ENCODE results near the gene AGBL5.
A peak's percentile ranks its signal among the peaks of the same experiment; 100 is the strongest.

AGBL5 gene, protein sequence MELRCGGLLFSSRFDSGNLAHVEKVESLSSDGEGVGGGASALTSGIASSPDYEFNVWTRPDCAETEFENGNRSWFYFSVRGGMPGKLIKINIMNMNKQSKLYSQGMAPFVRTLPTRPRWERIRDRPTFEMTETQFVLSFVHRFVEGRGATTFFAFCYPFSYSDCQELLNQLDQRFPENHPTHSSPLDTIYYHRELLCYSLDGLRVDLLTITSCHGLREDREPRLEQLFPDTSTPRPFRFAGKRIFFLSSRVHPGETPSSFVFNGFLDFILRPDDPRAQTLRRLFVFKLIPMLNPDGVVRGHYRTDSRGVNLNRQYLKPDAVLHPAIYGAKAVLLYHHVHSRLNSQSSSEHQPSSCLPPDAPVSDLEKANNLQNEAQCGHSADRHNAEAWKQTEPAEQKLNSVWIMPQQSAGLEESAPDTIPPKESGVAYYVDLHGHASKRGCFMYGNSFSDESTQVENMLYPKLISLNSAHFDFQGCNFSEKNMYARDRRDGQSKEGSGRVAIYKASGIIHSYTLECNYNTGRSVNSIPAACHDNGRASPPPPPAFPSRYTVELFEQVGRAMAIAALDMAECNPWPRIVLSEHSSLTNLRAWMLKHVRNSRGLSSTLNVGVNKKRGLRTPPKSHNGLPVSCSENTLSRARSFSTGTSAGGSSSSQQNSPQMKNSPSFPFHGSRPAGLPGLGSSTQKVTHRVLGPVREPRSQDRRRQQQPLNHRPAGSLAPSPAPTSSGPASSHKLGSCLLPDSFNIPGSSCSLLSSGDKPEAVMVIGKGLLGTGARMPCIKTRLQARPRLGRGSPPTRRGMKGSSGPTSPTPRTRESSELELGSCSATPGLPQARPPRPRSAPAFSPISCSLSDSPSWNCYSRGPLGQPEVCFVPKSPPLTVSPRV

DNA sequence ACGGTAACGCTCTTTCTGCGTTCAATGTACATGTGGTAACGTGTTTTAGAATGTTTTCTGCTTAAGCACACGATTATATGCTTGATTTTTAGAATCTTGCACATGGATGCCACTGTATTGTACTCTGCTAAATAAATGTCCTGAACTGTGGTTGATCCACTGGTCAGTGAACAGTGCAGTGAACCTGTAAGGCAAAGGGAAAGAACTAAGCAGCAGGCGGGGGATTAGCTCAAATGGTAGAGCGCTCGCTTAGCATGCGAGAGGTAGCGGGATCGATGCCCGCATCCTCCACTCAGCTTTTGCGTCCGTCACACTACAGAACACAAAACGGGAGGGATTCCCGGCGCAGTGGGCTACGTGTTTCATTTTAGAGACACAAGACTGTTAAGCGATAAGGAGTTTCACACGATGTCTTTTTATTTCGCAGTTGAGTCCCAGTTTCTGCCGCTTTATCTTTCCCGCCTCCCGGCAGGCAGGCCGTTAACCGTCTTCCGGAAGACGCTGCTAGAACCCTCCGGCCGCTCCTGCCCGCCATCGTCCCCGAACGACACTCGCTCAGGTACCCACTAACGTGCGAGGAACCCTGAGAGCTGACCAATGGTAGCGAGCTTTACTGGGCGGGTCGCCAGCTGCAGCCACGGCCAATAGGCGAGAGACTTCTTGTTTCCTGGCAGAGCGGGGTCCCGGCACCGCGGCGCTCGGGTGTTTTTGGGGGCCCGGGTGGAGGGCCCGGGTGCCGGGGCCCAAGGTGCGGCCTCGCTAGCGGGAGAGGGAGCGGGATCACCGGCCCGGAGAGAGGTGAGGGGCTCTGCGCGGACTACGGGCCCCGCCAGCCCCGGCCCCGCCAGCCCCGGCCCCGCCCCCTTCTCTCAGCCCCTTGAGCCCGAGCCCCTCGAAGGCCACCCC is at the start of gene AGBL5:
TSS of gene AGBL5 (plus strand) at position 673 of the 906 bp plus-strand sequence. CDS start 1,291 bp downstream, outside the sequence.
- peak; percentile 97 for DNase-seq

GRCh38 chr2:27001950-27002349 is 49.5 kb upstream of the AGBL5 start:
- DNase-seq: no peak

- no peak for DNase-seq
Observed at GRCh38 chr2:27003007-27003406, 48.5 kb upstream of the AGBL5 start.

DNA sequence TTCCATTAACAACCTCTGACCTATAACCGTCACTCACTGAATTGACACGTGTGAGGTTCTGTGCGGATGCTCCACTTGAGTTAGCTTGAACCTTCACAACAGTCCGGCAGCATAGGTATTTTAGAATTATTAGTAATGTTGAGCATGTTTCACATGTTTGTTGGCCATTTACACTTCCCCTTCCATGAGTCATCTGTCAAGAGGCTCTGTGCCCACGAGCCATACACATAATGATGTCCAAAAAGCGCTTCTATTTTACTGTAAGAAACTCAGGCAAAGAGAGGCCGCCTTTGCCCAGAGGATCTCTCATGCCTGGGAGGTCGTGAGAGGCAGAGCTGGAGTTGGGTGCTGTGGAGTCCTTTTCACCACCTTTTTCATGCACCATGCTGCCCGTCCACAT is 47.6 kb upstream of the AGBL5 start:
- DNase-seq: no peak

DNA sequence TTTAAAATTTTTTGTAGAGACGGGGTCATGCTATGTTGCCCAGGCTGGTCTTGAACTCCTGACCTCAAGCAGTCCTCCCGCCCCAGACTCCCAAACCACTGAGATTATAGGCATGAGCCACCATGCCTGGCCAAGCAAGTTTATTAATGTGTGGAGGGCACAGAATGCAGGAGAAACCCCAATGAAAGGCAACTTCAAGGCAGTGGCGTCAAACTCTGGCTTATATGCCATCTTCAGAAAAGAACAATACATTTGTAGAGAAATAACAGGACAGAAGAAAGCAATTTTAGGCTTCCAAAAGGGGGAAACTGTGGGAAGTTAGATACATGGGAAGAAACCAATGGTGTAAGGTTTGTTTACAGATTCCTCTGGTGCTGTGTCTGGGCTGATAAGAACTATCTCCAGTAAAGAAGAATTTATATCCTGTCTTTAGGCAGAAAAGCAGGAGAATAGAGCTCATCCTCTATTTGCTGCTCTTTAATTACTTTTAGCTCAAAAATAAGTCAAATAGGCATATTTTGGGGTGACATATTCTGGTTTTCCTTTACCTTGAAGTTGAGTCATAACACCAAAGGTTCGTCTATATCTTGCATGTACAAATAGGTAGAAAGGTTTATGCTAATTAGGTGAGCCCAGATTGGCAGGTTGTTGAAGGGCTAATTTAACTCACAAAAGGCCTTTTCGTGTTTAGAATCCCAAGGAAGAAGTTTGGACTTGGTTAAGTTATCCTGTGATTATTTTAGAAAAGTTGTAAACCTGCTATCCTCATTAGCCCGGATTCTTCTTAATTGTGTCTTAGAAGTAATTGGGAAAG is 44.7 kb upstream of the AGBL5 start:
- DNase-seq: no peak

DNA sequence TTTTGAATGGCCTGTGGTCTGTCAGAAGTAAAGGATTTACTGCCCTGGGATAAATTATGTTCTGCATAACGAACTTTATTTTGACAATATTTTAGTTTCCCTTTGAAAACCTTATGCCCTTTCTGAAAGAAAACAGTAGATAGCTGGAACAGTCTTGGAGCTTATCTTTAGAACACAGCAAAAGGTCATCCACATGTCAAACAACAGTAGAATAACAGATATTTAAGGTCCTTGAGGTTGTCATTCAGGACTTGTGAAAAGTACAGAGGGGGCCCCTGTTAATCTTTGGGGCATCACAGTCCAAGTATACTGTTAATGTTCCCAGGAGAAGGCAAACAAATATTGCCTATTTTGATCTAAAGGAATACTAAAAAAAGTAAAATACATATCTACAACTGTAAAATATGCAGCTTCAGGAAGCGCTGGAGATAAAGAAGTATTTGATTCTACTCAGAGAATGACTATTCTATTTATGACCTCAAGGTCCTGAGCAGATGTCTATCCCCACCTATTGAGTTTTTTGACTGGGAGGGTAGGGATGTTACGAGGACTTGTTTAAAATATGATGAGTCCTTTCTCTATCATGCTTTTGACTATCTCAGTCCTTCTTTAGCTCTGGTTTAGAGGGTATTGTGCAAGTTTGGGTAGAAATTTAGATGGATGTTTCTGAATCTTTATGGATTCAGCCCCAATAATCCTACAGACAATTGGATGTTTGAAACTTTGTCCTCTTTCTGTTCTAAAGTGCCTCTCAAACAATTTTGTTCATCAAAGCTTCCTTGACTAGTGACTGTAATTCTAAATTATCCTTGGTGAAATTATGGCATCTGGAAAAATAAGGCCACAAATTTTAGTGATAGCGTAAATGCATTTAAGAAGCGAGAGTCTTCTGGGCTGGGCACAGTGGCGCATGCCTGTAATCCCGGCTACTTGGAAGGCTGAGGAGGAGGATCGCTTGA is 43.8 kb upstream of the AGBL5 start:
- no peak for DNase-seq

- no peak for DNase-seq
Observed at GRCh38 chr2:27008678-27009077, 42.8 kb upstream of the AGBL5 start.

- DNase-seq: no peak
Observed at GRCh38 chr2:27009083-27009482, 42.4 kb upstream of the AGBL5 start.

GRCh38 chr2:27009716-27010115 is 41.8 kb upstream of the AGBL5 start:
- no peak for DNase-seq

DNA sequence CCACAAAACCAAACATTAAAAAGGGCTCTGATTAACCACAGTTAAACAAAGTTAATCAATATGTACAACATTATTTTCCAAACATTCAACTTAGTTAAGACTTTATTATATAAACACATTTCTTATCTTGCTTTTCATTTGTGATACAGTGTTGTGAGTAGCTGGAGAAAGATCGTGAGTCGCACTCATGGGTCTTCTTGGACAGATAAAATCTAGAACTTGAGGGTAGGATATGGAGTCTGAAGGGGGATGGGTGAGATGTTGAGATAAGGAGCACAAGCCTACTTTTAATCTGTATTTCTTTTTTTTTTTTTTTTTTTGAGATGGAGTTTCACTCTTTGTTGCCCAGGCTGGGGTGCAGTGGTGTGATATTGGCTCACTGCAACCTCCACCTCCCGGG is 41.3 kb upstream of the AGBL5 start:
- no peak for DNase-seq

DNA sequence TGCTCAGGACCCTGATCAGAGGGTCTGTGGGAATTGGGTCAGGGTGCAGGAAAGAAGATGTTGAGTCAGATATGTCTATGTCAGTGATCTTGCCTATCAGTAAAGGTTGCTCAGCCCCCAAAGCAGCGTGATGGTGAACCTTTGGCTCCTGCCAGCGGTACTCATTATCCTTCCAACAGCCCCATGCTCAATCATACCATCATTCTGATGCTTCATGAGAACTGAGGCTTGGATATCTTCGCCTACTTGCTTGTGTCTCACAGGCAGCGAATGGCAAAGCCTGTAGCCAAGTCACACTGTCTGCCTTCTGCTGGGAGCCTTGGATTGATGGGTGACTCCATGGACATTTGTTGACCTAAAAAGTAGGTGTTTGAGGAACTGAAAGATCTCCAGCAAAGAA is 37.7 kb upstream of the AGBL5 start:
- no peak for DNase-seq

DNA sequence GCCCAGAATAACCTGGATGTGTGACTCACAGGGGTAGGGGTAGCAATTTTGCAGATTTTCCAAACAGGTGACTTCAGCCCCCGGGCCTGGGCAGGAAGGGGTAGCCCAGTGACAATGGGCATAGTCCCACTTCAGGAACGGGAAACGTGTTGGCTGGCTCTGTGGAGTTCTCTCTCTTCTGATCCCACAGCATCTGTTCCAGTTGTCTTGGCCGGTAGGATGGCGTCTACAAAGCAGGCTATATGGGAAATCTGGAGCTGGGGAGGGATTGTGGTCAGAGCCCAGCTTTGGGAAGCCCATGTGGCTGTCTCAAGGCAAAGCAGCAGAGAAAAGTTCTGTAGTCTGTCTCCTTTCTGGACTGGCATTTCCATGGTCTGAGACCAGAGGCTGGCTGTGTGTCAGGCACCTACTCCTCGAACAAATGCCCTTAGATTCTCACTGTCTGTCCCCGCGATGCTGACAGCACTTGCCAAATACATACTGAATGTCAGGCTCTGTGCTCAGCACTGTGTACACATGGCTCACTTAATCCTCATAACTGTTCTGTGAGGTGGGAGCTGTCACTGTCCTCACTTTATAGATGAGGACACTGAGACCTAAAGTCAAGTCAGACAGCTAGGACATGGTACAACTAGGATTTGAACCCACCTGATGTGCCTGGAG is 36.6 kb upstream of the AGBL5 start:
- DNase-seq: no peak

- peak; percentile 57 for DNase-seq
Observed at GRCh38 chr2:27016801-27017325, 34.6 kb upstream of the AGBL5 start.

GRCh38 chr2:27018142-27018541 is 33.3 kb upstream of the AGBL5 start:
- no peak for DNase-seq

DNA sequence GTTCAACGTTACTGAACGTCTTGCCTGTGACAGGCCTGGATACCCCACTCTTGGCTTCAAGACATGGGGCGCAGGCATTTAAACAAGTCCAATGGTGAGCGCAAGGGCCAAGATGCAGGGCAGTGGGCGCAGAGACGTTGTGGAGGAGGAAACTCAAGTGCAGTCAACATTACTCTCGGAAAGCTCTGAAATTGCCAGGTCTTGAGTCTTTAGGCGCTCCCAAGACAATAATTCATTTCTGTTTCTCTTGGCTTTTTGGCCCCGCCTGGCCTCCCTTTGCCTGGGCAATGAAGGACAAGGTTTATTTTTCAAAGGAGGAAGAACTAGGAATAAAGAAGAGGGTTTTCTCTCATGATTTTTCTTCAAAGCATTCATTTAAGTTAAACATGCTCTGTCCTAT is 32.0 kb upstream of the AGBL5 start:
- DNase-seq: no peak

DNA sequence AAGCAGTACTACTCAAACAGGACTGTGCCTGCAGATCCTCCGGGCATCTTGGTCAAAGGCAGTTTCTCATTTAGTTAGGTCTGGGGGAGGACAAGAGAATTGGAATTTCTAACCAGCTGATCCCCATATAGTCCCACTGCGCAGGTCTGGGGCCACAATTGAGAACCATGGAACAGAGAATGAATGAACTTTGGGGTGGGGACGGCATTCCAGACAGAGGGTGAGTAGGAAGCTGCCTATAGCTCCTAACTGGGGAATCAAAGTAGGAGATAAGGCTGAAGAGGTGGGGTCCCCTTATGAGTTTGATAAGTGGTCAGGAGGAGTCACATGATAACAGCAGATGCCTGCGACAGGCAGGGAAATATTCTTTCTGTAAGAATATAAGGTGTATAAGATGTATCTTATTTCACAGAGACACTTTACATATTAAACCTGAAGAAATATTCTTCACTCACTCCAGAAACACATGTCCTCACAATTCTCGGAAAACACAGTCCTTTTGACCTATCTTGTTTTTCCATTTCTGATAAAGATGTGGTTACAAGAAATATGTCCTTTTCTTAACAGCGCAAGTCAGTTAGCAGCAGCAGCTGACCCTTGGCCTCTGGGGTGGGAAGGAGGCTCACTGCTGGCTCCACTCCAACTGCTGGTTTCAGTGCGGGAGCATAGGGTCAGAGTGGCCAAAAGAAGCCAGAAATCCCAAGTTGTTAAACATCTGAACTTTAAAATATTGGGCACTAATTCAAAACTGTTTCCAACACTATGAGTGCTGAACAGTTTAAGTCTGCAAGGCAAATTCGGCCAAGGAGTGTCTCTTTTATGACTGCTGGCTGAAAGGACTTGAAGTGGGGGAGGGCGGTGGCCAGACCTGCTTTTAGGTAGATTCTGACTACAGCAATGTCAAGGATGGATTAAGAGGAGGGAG is 31.3 kb upstream of the AGBL5 start:
- no peak for DNase-seq

DNA sequence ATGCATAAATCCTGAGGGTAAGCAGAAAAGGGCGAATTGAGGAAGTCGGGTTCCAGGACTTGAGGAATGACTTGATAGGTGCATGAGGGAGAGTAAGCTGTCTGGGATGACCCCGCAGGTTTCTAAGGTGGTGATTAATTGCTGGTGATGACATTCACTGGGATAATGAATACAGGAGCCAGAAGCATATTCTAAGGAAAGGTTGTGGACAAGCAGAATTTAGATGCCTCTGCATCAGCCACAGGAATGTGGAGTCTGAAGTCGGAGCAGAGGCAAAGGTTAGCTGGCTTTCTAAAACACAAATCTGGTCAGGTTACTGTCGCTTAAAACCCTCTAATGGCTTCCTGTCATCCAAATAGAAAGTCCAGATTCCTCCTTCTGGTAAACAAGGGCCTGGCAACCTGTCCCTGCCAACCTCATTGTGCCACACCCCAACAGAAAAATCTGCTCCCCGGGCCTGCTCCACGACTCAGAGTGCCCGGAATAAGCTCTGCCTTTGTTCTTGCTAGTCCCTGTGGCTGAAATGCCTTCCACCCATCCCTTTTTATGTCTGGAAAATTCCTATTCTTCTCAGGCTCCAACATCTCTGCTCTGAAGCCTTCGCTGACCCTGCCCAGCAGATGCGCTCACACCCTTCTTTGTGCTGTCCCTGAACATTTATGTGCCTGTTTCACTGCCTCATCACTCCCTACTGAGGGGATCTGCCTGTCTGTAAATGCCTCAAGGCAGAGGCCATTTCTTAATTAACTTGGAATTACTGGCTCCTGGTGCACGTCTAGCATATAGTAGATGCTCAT is 30.0 kb upstream of the AGBL5 start:
- DNase-seq: no peak

- no peak for DNase-seq
Observed at GRCh38 chr2:27023740-27024139, 27.7 kb upstream of the AGBL5 start.
